Stimulated activated CD4-positive, alpha-beta T cell treated with anti-CD3 and anti-CD28 coated beads, Interleukin-2, amount 100 ng/mL, for 24 hours (primary cell): ENCODE data around the gene ALOX12B.
"Not testable (repeated sequence)": the region's sequence is repeated elsewhere in the genome, so short reads cannot be mapped to it uniquely, and the experiment has no call there.

Source experiments
- DNase-seq, 2 donors: peaks; one replicate each; pipeline ENCODE4 v3.0.0-alpha.2; 2020

The ALOX12B gene

DNA sequence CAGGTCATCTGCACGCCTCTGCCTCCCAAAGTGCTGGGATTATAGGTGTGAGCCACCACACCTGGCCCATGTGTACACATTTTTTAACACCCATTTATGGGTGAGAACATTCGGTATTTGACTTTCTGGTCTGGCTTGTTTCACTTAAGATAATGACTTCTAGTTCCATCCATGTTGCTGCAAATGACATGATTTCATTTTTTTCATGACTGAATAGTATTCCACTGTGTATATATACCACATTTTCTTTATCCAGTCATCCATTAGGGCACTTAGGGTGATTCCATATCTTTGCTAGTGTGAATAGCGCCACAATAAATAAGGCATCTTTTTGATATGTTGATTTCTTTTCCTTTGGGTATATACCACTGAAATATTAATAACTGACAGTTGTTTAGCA, 5.6 kb downstream of the ALOX12B start:
- no peak for DNase-seq

- no peak for DNase-seq
Observed at GRCh38 chr17:8080799-8081219, 6.7 kb downstream of the ALOX12B start.

GRCh38 chr17:8080208-8080798, 7.2 kb downstream of the ALOX12B start:
- no peak for DNase-seq

DNA sequence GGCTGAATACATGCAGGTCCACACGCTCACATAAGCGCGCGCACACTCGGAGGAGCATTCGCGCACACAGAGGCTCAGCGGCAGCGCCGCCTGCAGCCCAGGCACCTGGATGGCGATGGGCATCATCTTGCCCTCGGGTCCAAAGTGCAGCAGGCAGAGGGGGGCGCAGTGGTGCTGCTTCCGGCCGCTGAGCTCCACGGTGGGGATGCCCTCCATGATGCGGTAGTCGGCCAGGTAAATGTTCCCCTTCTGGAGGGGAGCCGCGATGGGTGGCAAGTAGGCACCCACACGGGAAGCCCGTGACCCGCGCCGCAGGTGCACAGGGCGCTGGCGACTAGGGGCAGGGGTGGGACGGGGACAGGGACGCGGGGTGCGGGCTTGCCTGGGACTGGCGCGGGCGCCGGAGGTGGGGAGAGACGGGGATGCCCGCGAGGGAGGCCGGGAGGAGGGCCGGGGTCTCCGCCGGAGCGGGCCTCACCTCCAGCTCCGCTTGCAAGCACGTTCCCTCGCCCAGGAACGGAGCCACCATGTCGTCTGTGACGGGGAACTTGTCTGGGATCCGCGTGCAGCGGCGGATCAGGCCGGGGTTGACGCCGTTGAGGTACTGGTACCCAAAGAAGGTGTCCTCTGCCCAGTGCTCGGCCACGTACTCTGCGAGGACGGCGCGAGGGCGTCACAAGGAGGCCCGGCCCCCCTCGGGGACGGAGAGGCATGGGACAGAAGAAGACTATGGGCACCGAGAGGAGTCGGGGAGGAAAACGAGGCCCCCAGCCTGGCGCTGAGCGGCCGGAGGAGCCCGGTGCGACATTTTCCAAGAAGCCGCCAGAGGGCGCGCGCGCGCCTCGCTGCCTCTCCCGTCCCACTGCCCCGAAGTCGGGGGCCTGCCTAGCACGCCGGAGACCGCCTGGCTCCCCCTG, 8.0 kb downstream of the ALOX12B start:
- DNase-seq, result peak; percentile 83 to 84

DNA sequence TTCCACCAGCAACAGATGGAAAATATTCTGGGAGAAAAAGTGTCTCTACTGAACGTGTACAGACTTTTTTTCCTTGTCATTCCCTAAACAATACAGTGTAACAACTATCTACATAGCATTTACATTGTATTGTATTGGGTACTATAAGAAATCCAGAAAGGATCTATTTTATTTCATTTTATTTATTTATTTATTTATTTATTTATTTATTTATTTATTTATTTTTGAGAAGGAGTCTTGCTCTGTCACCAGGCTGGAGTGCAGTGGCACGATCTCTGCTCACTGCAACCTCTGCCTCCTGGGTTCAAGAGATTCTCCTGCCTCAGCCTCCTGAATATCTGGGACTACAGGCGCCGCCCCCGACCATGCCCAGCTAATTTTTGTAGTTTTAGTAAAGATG, 9.6 kb downstream of the ALOX12B start:
- not testable (repeated sequence) for DNase-seq

DNA sequence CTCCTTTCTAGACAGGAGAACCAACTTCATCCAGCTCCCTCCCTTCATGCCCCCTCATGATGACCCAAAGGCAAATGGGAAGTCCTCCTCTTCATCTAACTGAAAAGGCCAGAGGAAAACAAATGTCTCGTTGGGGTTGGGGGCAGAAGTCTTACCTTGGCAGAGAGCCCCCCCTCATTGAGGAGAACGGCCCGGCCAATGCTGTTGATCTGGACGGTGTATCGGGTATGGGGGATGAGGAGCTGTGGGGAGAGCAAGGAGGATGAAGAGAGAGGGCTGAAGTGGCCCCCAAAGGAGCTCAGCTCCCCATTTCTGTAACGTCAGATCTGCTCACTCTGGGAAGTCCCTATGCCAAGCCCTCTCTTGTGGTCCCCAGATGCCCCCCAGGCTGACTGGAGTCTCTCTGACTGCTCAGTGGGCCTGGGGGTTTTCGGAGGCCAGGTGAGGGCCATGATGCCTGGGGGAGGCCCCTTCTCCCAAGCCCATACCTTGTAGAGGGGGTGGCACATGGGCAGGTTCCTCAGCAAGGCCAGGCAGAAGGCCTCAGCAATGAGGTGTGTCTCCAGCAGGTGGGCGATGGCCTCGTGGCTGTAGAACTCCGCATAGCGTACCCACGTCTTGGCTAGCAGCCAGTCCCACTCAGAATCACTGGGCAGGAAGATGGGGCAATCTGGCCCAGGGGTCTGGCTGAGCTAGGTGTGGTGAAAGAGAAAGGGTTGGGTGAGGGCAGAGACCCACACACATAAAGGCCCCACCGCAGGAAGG, 10.8 kb downstream of the ALOX12B start:
- DNase-seq, result no peak

DNA sequence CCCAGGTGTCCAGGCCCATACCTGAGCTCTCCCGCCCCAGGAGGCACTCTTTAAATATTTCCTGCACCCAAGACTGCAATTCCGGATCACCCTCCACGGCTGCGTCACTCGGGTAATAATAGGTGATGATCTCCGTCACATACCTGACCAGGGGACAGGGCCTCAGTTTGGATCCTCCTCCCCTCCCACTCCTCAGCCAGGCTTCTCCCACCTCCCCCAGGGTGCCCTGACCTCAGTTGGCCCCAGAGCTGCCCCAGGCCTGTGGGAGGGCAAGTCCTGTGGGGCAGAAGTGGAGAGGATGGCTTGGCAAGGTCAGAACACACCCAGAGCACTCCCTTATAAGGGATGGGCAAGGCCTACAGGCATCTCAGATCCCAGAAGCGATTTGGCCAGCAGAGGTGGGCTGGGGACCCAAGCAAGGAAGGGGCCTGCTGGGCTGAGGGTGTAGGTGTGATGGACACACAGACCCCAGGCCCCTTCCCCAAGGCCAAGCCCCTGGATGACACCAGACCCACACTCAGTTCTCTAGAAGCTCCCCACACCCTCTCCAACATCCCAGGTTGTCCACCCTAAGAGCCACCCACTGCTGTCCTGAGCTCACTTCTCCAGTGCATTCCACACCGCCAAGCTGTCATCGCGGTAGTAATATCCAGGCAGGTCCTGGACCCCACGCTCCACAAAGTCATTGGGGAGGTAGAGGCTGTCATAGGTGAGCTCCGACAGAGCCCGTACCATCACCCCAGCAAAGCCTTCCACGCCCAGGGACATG, 11.8 kb downstream of the ALOX12B start:
- no peak for DNase-seq

DNA sequence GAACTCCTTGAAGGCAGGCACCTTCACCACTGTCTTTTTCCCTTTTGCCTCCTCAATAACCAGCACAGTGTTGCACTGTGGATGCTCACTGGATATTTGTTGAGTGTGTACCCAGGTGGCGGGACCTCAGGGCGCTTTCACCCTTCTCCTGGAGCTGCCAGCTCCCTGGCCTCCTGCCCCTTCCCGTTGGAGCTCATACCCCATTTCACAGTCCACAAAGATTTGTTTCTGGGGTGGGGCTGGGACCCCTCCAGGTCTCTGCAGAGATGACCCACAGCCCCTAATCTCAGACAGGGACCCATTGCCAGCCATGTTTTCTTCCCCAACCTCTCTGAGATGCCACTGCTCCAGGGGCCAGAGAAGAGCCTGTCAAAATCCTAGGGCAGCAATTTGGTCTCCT, 12.4 kb downstream of the ALOX12B start:
- no peak for DNase-seq

GRCh38 chr17:8074554-8074953, 13.0 kb downstream of the ALOX12B start:
- no peak for DNase-seq

DNA sequence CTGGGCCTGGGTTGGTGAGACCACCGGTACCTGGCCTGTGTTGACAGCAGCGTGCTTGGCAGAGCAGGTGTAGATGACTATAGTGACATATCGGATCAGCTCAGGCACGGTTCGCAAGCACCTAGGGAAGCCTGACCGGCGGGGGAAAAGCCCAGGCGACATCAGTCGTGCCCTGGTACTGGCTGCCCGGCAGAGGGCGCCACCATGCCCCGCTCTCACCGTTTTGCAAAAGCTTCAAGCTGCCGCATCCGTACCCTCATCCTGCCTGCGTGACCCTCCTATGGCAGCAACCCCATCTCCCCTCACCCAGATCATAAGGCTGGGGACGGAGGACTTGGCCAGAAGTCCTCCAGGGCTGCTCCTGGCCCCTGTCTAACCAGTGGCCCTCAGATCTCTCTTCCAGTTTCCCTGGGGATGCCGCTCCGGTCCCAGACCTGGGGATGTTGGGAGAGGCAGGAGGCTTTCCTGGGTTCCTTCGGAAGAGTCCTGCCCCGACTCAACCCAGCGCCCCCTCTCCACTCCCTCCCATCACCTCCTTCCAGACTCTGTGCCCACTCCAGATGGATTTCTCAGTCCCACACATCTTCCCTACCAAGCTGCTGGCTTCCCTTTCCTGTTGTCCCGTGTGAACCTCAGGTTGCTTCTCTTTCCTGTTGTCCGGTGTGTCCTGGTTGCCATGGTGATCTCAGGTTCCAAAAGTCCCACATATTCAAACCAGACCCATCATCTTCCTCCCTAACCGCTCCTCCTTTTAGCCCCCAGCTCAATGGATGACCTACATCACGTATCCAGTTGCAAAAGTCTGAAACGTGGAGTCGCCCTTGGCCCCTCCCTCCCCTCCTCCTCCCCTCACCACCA, 13.7 kb downstream of the ALOX12B start:
- peak; percentile 90 to 93 for DNase-seq

- peak; percentile 49 for DNase-seq
Observed at GRCh38 chr17:8072729-8073461, 14.6 kb downstream of the ALOX12B start.

- peak in 1 of 2 donors; percentile 18 for DNase-seq
Observed at GRCh38 chr17:8072341-8072728, 15.2 kb downstream of the ALOX12B start.

- DNase-seq, result no peak
Observed at GRCh38 chr17:8071496-8071895, 16.0 kb downstream of the ALOX12B start.

- DNase-seq, result no peak
Observed at GRCh38 chr17:8069587-8069860, 18.0 kb downstream of the ALOX12B start.

GRCh38 chr17:8068736-8069586, 18.6 kb downstream of the ALOX12B start:
- DNase-seq, result no peak

GRCh38 chr17:8067806-8068205, 19.7 kb downstream of the ALOX12B start:
- no peak for DNase-seq

DNA sequence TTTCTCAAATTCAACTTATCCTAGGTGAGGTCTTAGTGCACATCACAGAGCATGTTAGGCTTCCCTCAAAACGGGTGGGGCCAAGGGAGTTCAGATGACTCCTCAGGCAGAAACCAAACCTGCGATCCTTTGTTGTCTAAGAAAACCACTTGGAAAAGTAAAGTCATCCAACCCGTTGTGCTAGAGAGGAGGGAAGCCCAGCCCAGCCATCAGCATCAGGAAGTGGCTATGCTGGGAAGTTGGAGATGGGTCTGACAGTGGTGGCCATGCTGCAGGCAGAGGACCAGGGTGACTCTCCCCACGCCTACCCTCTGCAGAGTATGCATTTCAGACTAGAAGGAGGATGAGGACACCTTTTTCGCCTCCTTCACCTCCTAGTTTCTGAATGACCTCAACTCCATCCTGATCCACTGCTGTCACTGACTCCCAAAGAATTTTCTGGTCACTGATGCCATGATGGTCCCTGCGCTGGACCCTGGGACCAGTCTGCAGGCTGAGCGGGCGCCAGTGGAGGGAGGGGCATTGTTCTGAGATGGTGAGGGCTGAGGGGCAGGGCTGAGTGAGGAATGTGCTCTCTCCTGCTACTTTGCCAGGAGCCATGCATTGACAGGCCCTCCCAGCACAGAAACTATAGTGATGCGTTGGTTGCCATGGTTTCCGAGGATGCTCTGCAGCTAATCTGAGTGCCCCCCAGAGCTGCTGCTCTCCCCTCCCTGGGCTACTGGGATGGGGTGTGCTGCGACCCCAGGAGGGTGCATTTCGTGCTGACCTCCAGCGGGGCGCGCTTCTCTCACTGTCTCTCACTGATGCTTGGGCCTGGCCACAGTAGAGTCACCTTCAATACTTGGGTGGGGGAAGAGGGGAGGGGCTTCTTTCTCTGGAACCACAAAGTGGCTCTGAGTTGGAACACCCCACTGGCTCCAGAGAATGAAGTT, 20.4 kb downstream of the ALOX12B start:
- no peak for DNase-seq

DNA sequence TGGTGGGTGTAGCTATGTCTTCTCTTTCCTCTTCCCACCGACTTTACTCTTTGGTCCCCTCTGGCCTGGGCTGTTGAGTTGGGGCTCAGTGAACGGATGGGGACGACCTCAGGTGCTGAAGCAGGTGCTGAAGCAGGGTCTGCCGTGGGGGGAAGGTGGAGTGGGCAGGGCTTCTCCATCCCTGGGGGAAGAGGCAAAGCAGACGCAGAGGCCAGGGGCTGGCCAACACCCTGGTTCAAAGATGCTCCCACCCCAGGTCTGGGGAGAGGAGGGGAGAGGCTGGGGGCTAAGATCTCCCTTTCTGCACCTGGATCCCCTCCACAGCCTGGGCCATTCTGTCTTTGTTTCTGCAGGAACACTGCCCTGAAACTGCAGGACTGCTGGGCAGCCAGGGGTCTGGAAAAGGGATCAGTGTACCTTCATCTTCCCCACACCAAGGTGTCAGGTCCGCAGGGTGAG, 22.9 kb downstream of the ALOX12B start:
- DNase-seq, result no peak
